RWPE1 (cell line): Measurements from ENCODE around the gene OGA.

Experiments used
- CTCF ChIA-PET: fragments of 350-600 bp; sonication (Branson Sonifier 250); formaldehyde crosslinking; extraction: SDS; loops from one replicate; lab custom pipeline; 2021; lab: Yijun Ruan, JAX
- POLR2A ChIA-PET: fragments of 400-600 bp; formaldehyde crosslinking; extraction: SDS; loops from one replicate; lab custom pipeline; 2020; ENCODE audit warnings: antibody characterized with exemption; ENCODE audit not compliant: low non-redundant PET; lab: Yijun Ruan, JAX
- DNase-seq: peaks from one replicate; pipeline ENCODE4 v3.0.0; 2012; ENCODE audit warnings: low spot score
- H3K27ac ChIP-seq: fragments of 450-650 bp; 2 replicates; pipeline ENCODE4 v1.5.1; 2017
- CTCF ChIP-seq: fragments of 450-650 bp; conservative IDR thresholded peaks from 2 replicates; pipeline ENCODE4 v1.5.1; 2017; ENCODE audit warnings: low read depth, mild to moderate bottlenecking

Gene OGA

GRCh38 chr10:101770331-101771215, 47.7 kb downstream of the OGA start:
- ChIA-PET POLR2A (no interaction called here), CTCF (interaction anchor here (0.7 to 1.9 kb wide), 4 partner anchors 10 to 234 kb away, joined by 3 to 8 read pairs (median 4); no protein-coding TSS in a partner anchor)
- TF ChIP-seq CTCF, result no peak
- DNase-seq, result no peak
- H3K27ac ChIP-seq, result no peak overlapping the region

GRCh38 chr10:101769541-101770180, 48.6 kb downstream of the OGA start:
- CTCF ChIA-PET, result interaction anchor here (0.6 kb wide), 1 partner anchor 225 kb away, joined by 3 read pairs; no protein-coding TSS in a partner anchor

GRCh38 chr10:101768791-101769170, 49.5 kb downstream of the OGA start:
- no peak for TF ChIP-seq CTCF
- CTCF ChIA-PET, result interaction anchor here (0.7 to 1.4 kb wide), 2 partner anchors 12 to 555 kb away, joined by 3 to 4 read pairs; no protein-coding TSS in a partner anchor
- POLR2A ChIA-PET, result no interaction called here

More at GRCh38 chr10:101769541-101770180, 48.6 kb downstream of the OGA start:
- H3K27ac ChIP-seq, result no peak overlapping the region
- no peak for DNase-seq
- no peak for TF ChIP-seq CTCF
- POLR2A ChIA-PET, result no interaction called here

GRCh38 chr10:101767966-101768790, 50.1 kb downstream of the OGA start:
- no peak for TF ChIP-seq CTCF
- POLR2A ChIA-PET, result no interaction called here

More at GRCh38 chr10:101768791-101769170, 49.5 kb downstream of the OGA start:
- no peak for DNase-seq
- no peak overlapping the region for H3K27ac ChIP-seq

GRCh38 chr10:101767600-101767945, 50.7 kb downstream of the OGA start:
- no peak for TF ChIP-seq CTCF
- CTCF ChIA-PET, result interaction anchor here (1.0 to 1.4 kb wide), 2 partner anchors 10 to 13 kb away, joined by 3 read pairs; no protein-coding TSS in a partner anchor
- no peak overlapping the region for H3K27ac ChIP-seq
- POLR2A ChIA-PET, result no interaction called here
- DNase-seq, result no peak

More at GRCh38 chr10:101767966-101768790, 50.1 kb downstream of the OGA start:
- H3K27ac ChIP-seq, result no peak overlapping the region
- CTCF ChIA-PET, result interaction anchor here (0.7 to 1.4 kb wide), 3 partner anchors 10 to 555 kb away, joined by 3 to 4 read pairs (median 3); no protein-coding TSS in a partner anchor
- no peak for DNase-seq
